ENCODE results near the gene XPC.

The XPC gene

DNA sequence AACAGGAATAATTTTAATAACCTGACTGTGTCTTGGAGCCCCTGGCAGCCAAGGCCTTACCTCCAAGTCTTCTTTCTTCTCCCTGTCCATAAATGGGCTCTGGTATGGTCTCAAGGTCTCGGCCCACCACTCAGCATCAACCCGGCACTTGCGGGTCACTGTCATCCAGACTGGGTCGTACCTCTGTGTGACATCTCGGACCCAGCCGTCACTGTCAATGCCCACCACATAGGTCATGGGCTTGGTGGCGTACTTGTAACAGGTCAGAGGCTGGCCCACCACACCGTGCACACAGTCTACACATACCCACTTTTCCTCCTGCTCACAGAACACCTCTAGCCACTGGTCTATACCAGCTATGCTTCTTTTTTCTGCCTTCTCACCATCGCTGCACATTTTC is 20.4 kb downstream of the XPC start:
- TF ChIP-seq, protein P1, sequence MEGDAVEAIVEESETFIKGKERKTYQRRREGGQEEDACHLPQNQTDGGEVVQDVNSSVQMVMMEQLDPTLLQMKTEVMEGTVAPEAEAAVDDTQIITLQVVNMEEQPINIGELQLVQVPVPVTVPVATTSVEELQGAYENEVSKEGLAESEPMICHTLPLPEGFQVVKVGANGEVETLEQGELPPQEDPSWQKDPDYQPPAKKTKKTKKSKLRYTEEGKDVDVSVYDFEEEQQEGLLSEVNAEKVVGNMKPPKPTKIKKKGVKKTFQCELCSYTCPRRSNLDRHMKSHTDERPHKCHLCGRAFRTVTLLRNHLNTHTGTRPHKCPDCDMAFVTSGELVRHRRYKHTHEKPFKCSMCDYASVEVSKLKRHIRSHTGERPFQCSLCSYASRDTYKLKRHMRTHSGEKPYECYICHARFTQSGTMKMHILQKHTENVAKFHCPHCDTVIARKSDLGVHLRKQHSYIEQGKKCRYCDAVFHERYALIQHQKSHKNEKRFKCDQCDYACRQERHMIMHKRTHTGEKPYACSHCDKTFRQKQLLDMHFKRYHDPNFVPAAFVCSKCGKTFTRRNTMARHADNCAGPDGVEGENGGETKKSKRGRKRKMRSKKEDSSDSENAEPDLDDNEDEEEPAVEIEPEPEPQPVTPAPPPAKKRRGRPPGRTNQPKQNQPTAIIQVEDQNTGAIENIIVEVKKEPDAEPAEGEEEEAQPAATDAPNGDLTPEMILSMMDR (IDR thresholded peaks at IDR 0.05; ENCODE audit: low read depth, low read length), result no peak

DNA sequence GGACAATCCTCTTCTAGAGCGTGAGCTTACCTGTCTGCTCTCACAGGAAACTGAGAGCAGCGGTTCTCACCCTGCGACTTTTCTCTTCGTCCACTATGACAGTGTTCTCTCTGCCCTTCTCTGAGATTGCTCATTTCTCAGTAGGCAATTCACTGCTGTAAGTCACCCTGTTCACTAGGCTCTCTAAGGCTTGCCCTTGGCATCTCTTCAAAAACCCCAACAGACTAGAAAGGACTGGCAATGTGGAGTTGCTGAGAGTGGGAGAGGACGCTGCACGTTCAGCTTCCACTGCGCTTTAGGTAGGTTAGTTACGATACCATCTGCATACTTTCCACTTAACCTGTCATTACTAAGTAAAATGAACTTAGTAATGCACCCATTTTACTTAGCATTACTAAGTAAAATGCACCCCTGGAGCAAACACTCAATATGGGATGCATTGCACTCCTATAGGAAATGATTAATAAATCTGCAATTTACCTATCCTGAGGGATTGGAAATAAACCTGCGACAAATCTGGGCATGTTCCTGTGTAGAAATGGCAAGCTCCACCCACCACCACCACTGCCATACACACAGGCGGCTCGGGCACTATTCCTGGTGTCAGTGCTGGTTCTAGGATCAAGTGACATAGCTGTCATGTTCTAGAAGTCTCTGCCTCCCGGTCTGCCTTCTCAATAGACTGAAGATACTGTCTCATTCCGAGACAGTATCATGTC is 21.4 kb downstream of the XPC start:
- H3K4me3 ChIP-seq (ENCODE audit: low read depth, low read length), result no peak overlapping the region
- TF ChIP-seq, protein P1 (IDR thresholded peaks at IDR 0.05; ENCODE audit: low read depth, low read length), result no peak

More for the DNA sequence above, 20.4 kb downstream of the XPC start:
- no peak overlapping the region for H3K4me3 ChIP-seq (ENCODE audit: low read depth, low read length)

DNA sequence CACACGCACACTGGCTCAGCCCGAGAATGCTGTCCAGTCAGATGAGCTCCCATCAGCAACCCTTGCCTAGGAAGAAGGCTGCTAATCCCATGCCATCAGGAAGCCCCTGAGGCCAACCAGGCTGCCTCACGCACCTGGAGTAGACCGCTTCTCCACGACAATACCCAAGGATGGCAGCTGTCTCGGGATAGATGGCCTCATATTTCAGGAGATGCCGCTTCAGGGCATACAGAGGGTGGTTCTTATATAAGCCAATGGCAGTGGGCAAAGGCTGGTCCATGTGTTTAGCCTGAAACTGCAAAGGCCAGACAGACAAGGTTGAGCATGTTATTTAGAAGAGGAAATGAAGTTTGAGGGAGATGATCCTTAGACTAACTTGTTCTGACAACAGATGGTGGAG is 22.2 kb downstream of the XPC start:
- TF ChIP-seq, protein P1 (IDR thresholded peaks at IDR 0.05; ENCODE audit: low read depth, low read length), result no peak
- no peak overlapping the region for H3K4me3 ChIP-seq (ENCODE audit: low read depth, low read length)

DNA sequence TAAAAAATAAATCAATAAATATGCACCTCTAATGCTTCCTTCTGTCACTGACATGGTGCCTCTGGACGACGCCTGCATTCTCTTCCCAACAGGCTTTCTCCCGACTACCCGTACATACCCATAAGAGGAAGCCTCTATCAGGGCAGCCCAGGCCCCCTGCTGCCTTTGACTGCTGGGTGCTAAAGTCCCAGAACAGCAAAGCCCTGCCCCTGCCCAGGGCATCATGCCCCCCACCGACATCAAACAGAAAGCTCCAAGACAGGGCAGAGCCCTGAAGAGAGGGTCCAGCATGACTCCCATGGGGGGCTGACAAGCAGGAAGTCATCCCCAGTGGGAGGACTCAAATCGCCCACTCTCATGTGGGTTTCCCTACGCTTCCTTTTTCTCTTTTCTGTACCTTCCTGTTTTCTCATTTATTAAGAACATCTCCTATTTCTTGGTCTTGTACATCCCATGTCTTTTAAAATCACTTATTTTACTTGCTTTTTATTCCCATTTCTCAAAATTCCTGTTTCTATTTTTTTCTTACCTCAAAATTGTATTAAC is 23.4 kb downstream of the XPC start:
- H3K4me3 ChIP-seq (ENCODE audit: low read depth, low read length), result no peak overlapping the region
- TF ChIP-seq, protein P1 (IDR thresholded peaks at IDR 0.05; ENCODE audit: low read depth, low read length), result no peak

DNA sequence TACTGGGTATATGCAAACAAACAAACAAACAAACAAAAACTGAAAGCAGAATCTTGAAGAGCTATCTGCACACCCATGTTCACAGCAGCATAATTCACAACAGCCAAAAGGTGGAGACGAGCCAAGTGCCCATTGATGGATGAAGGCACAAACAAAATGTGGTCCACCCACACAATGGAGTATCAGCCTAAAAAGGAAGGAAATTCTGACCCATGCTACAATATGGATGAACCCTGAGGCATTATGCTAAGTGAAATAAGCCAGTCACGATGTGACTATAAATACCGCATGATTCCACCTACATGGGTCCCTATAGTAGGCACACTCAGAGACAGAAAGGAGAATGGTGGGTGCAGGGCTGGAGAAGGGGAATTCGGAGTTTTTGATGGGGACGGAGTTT is 24.1 kb downstream of the XPC start:
- H3K4me3 ChIP-seq (ENCODE audit: low read depth, low read length), result no peak overlapping the region
- TF ChIP-seq, protein P1 (IDR thresholded peaks at IDR 0.05; ENCODE audit: low read depth, low read length), result no peak

DNA sequence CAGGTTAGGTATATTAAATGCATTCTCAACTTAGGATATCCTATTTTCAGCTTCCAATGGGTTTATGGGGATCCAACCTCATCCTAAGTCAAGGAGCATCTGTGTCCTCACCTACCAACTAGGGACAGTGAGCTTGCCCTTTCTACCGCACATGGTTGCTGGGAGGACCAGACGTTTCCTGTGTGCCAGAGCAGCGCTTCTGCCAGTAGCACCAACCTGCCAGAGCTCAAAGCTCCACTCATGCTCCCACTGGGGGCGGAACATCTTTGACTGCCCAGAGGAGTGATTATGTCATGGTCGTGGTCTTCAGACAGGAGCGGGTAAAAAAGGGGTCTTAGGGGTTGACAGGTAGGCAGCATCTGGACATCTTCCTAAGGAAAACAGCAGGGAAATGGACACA is 24.7 kb downstream of the XPC start:
- TF ChIP-seq, protein P1 (IDR thresholded peaks at IDR 0.05; ENCODE audit: low read depth, low read length), result no peak
- no peak overlapping the region for H3K4me3 ChIP-seq (ENCODE audit: low read depth, low read length)

DNA sequence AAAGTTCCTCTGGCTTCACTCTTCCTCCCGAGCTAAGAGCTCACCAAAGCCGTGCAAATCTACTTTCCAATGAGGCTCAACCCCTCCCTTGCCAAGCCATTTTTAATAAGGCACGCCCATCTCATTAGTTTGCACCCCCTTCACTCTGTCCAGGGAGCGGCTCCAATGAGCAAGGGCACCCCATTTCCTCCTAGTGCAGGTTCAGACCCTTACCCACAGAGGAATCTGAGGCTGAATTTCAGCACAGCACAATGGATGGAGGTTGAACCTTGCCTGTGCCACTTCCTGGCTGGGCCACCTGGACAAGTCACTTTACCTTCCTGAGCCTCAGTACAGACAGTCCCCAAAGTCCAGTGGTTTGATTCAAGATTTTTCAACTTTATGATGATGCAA is 25.4 kb downstream of the XPC start:
- H3K4me3 ChIP-seq (ENCODE audit: low read depth, low read length), result no peak overlapping the region
- TF ChIP-seq, protein P1 (IDR thresholded peaks at IDR 0.05; ENCODE audit: low read depth, low read length), result no peak
